Breast epithelium (tissue), 4 donors: ENCODE data around the gene NME9. TPM values are rescaled to one million over a fixed set of nuclear protein-coding genes. Genes with fewer than 3 reads are reported as not detected.

ENCODE experiments used
- DNase-seq, 2 donors: peaks; one replicate each; pipeline ENCODE4 v3.0.0-alpha.2; 2019; ENCODE audit warnings: low spot score in 2 of 2
- H3K27ac ChIP-seq, 2 donors: fragments of 200-600 bp; sonication (generic) in 1 of 2; one replicate each; pipeline ENCODE4 v1.5.1; 2016 to 2019; ENCODE audit warnings: mild to moderate bottlenecking in 1 of 2
- H3K27me3 ChIP-seq, 2 donors: fragments of 200-600 bp; sonication (generic) in 1 of 2; one replicate each; pipeline versions ENCODE4 v1.5.1 to v1.6.0; 2017 to 2019; ENCODE audit warnings: control low read depth in 1 of 2, mild to moderate bottlenecking in 1 of 2
- H3K36me3 ChIP-seq: fragments of 200-600 bp; one replicate; pipeline ENCODE4 v1.5.1; 2019
- H3K4me1 ChIP-seq, 2 donors: fragments of 200-600 bp; sonication (generic); one replicate each; pipeline ENCODE4 v1.5.1; 2016 to 2019; ENCODE audit warnings: control low read depth in 1 of 2
- H3K4me3 ChIP-seq, 3 donors: fragments of 200-600 bp; sonication (generic); 1 replicate in 2 of 3; 2 replicates in 1 of 3; pipeline ENCODE4 v1.5.1; 2016 to 2019; ENCODE audit warnings: mild to moderate bottlenecking in 3 of 3, moderate library complexity in 2 of 3
- H3K9me3 ChIP-seq, 2 donors: fragments of 200-600 bp; sonication (generic) in 1 of 2; one replicate each; pipeline ENCODE4 v1.5.1; 2016 to 2019; ENCODE audit warnings: control low read depth in 1 of 2
- CTCF ChIP-seq, 3 donors: fragments of 450-650 bp; IDR thresholded peaks; one replicate each; pipeline ENCODE4 v1.5.1; 2016 to 2017; ENCODE audit warnings: antibody characterized with exemption in 3 of 3, mild to moderate bottlenecking in 3 of 3, moderate library complexity in 3 of 3
- POLR2A ChIP-seq: fragments of 450-650 bp; IDR thresholded peaks from one replicate; pipeline ENCODE4 v1.6.1; 2016; ENCODE audit warnings: antibody characterized with exemption, mild to moderate bottlenecking, moderate library complexity
- POLR2AphosphoS5 ChIP-seq, 3 donors: sonication (generic); formaldehyde crosslinking; IDR thresholded peaks; one replicate each; pipeline ENCODE4 v1.6.1; 2017; ENCODE audit warnings: antibody characterized with exemption in 3 of 3
- intact Hi-C: fragments of 100-400 bp; cut with DNase I; formaldehyde crosslinking; loops from one replicate; pipeline ENCODE4 v1.15.1; 2023; ENCODE audit warnings: low total_unique reads
- total RNA-seq, 3 donors: library from RNA; depleted of rRNA; stranded (reverse); fragments of >200 nt; gene quantifications; one replicate each; pipeline ENCODE4 v1.1.0, GENCODE V29; 2016

NME9 gene
- total RNA-seq, 3 donors from 2014 or later, result 0.48 to 1.3 (median 0.98) TPM

- TF ChIP-seq POLR2AphosphoS5 (IDR thresholded peaks at IDR 0.05) (no peak), POLR2A (no peak), CTCF (IDR thresholded peaks at IDR 0.05) (no peak)
- Histone ChIP-seq H3K4me1 (no peaks in the 10 kb centered on the region), H3K4me3 (no peak overlapping the region), H3K9me3 (no peaks in the 10 kb centered on the region), H3K27ac (no peak overlapping the region), H3K36me3 (no peaks in the 10 kb centered on the region), H3K27me3 (no peaks in the 10 kb centered on the region)
- peak in 1 of 2 donors; percentile 7 for DNase-seq
- intact Hi-C loops, result no loop called here
Observed at GRCh38 chr3:138334608-138335007, 5.0 kb upstream of the NME9 start.

GRCh38 chr3:138332472-138333073 lies 2.9 kb upstream of the NME9 start:
- H3K27me3 ChIP-seq, result no peaks in the 10 kb centered on the region
- no peak for DNase-seq
- H3K4me1 ChIP-seq, result peaks cover 0 to 3% of the 10 kb centered on the region in 2 donors
- intact Hi-C loops, result no loop called here
- H3K36me3 ChIP-seq, result no peaks in the 10 kb centered on the region
- H3K9me3 ChIP-seq, result no peaks in the 10 kb centered on the region
- TF ChIP-seq POLR2A (no peak), CTCF (IDR thresholded peaks at IDR 0.05) (peak; percentile 44 to 67 (median 52)), POLR2AphosphoS5 (IDR thresholded peaks at IDR 0.05) (no peak)
- H3K27ac ChIP-seq, result no peak overlapping the region
- no peak overlapping the region for H3K4me3 ChIP-seq

GRCh38 chr3:138331143-138331894 lies 1.7 kb upstream of the NME9 start:
- intact Hi-C loops, result no loop called here
- no peak for DNase-seq

GRCh38 chr3:138329984-138330293 lies 288 bp upstream of the NME9 start:
- peaks cover 0 to 3% of the 10 kb centered on the region in 2 donors for H3K4me1 ChIP-seq
- peak overlapping the region; percentile 52 to 75 (median 55) for H3K4me3 ChIP-seq
- H3K27ac ChIP-seq, result peak overlapping the region in 1 of 2 donors; percentile 73
- no peaks in the 10 kb centered on the region for H3K27me3 ChIP-seq
- intact Hi-C loops, result no loop called here
- no peaks in the 10 kb centered on the region for H3K36me3 ChIP-seq
- DNase-seq, result no peak
- TF ChIP-seq POLR2A (no peak), POLR2AphosphoS5 (IDR thresholded peaks at IDR 0.05) (no peak), CTCF (IDR thresholded peaks at IDR 0.05) (no peak)
- no peaks in the 10 kb centered on the region for H3K9me3 ChIP-seq

More at GRCh38 chr3:138331143-138331894, 1.7 kb upstream of the NME9 start:
- no peaks in the 10 kb centered on the region for H3K27me3 ChIP-seq
- H3K27ac ChIP-seq, result no peak overlapping the region
- no peaks in the 10 kb centered on the region for H3K9me3 ChIP-seq
- no peak overlapping the region for H3K4me3 ChIP-seq
- TF ChIP-seq POLR2AphosphoS5 (IDR thresholded peaks at IDR 0.05), result no peak
- TF ChIP-seq CTCF (IDR thresholded peaks at IDR 0.05), result no peak
- no peak for TF ChIP-seq POLR2A
- H3K36me3 ChIP-seq, result no peaks in the 10 kb centered on the region
- peaks cover 0 to 3% of the 10 kb centered on the region in 2 donors for H3K4me1 ChIP-seq

GRCh38 chr3:138328341-138328740 lies 1.3 kb downstream of the NME9 start:
- TF ChIP-seq POLR2A, result no peak
- TF ChIP-seq POLR2AphosphoS5 (IDR thresholded peaks at IDR 0.05), result no peak
- TF ChIP-seq CTCF (IDR thresholded peaks at IDR 0.05), result no peak
- DNase-seq, result no peak
- no peak overlapping the region for H3K4me3 ChIP-seq
- no peaks in the 10 kb centered on the region for H3K36me3 ChIP-seq
- no peak overlapping the region for H3K27ac ChIP-seq
- H3K27me3 ChIP-seq, result no peaks in the 10 kb centered on the region
- peaks cover 0 to 3% of the 10 kb centered on the region in 2 donors for H3K4me1 ChIP-seq
- H3K9me3 ChIP-seq, result no peaks in the 10 kb centered on the region
- intact Hi-C loops, result no loop called here
